Caco-2 (cell line): ENCODE data around the gene ADCY5. TPM values are rescaled to one million over a fixed set of nuclear protein-coding genes. Genes with fewer than 3 reads are reported as not detected.
A peak's percentile ranks its signal among the peaks of the same experiment; 100 is the strongest.

Experiments
- BruUV-seq: library from RNA; stranded (reverse); fragments of 400-500 nt; replicated peaks from 2 replicates; lab custom pipeline; 2021; lab: Mats Ljungman, UMichigan
- CTCF ChIA-PET: fragments of 300-600 bp; sonication (Branson Sonifier 250); formaldehyde crosslinking; loops from one replicate; lab custom pipeline; 2022; ENCODE audit warnings: antibody characterized with exemption; lab: Charles Lee
- POLR2A ChIA-PET: fragments of 300-600 bp; sonication (Branson Sonifier 250); formaldehyde crosslinking; loops from one replicate; lab custom pipeline; 2022; ENCODE audit warnings: antibody characterized with exemption; lab: Charles Lee
- DNase-seq, 2 experiments: peaks; one replicate each; pipeline versions ENCODE4 v3.0.0 to v3.0.0-alpha.2; 2020 to 2022
- H3K27me3 ChIP-seq: replicated peaks from 2 replicates; pipeline ENCODE4 v1.6.0; 2011; ENCODE audit warnings: low read length; ENCODE audit not compliant: control insufficient read depth, insufficient read depth
- H3K36me3 ChIP-seq: 2 replicates; pipeline ENCODE4 v1.5.1; 2011; ENCODE audit warnings: low read length; ENCODE audit not compliant: control insufficient read depth, insufficient read depth
- H3K4me1 ChIP-seq: fragments of 250-450 bp; sonication (Bioruptor Pico); 2 replicates; pipeline ENCODE4 v1.5.1; 2020; ENCODE audit warnings: mild to moderate bottlenecking
- H3K4me3 ChIP-seq: 2 replicates; pipeline ENCODE4 v1.5.1; 2011; ENCODE audit warnings: low read depth, mild to moderate bottlenecking, control low read depth, low read length
- H3K9me3 ChIP-seq: fragments of 250-450 bp; sonication (Bioruptor Pico); 2 replicates; pipeline ENCODE4 v1.5.1; 2020; ENCODE audit warnings: mild to moderate bottlenecking, moderate library complexity
- H3K27ac Mint-ChIP-seq: one replicate; pipeline ENCODE4 v1.8.0; 2022; ENCODE audit warnings: mixed read lengths; ENCODE audit not compliant: unreplicated experiment
- H3K27me3 Mint-ChIP-seq: one replicate; pipeline ENCODE4 v1.8.0; 2022; ENCODE audit warnings: mixed read lengths; ENCODE audit not compliant: insufficient read depth, unreplicated experiment
- H3K36me3 Mint-ChIP-seq: one replicate; pipeline ENCODE4 v1.8.0; 2022; ENCODE audit warnings: mild to moderate bottlenecking, mixed read lengths; ENCODE audit not compliant: insufficient read depth, unreplicated experiment
- H3K4me1 Mint-ChIP-seq: one replicate; pipeline ENCODE4 v1.8.0; 2022; ENCODE audit warnings: low read depth, mixed read lengths; ENCODE audit not compliant: unreplicated experiment
- H3K4me3 Mint-ChIP-seq: one replicate; pipeline ENCODE4 v1.8.0; 2022; ENCODE audit warnings: mild to moderate bottlenecking, moderate library complexity, mixed read lengths; ENCODE audit not compliant: unreplicated experiment
- H3K9me3 Mint-ChIP-seq: one replicate; pipeline ENCODE4 v1.8.0; 2022; ENCODE audit warnings: mixed read lengths; ENCODE audit not compliant: unreplicated experiment
- CTCF ChIP-seq, 2 experiments: fragments of 200-600 bp in 1 of 2; IDR thresholded peaks; 1 replicate in 1 of 2; 2 replicates in 1 of 2; pipeline versions ENCODE4 v1.5.1 to v1.8.0; 2011 to 2022; ENCODE audit warnings: antibody characterized with exemption in 1 of 2, control low read depth in 1 of 2, inconsistent platforms in 1 of 2, low read depth in 1 of 2, low read length in 1 of 2, mild to moderate bottlenecking in 1 of 2, moderate library complexity in 1 of 2; ENCODE audit not compliant: insufficient read depth in 1 of 2, severe bottlenecking in 1 of 2, unreplicated experiment in 1 of 2
- intact Hi-C: fragments of 100-400 bp; cut with micrococcal nuclease; formaldehyde crosslinking; loops from one replicate; pipeline ENCODE4 v1.10.0; 2022; ENCODE audit not compliant: unreplicated experiment
- total RNA-seq: library from RNA; stranded (reverse); gene quantifications from 2 replicates; pipeline ENCODE4 v1.2.3, GENCODE V29; 2022

Gene ADCY5
- total RNA-seq, 1 experiment from 2014 or later, result 0.91 TPM

- no peak for DNase-seq
- H3K27ac Mint-ChIP-seq, result no peak overlapping the region
- H3K27me3 ChIP-seq, result no peaks in the 10 kb centered on the region
- BruUV-seq, result no TSS peak
- H3K9me3 ChIP-seq, result no peaks in the 10 kb centered on the region
- H3K4me3 ChIP-seq, result no peak overlapping the region
- ChIA-PET CTCF (interaction anchor here (0.5 kb wide), 1 partner anchor 10 kb away, joined by 4 read pairs; no protein-coding TSS in a partner anchor), POLR2A (no interaction called here)
- no peaks in the 10 kb centered on the region for H3K4me1 ChIP-seq
- intact Hi-C loops, result no loop called here
- TF ChIP-seq CTCF (IDR thresholded peaks at IDR 0.05; ENCODE audit: insufficient read depth in 1 of 2, low read depth in 1 of 2, low read length in 1 of 2, severe bottlenecking in 1 of 2, unreplicated experiment in 1 of 2), result no peak
- H3K36me3 ChIP-seq, result no peaks in the 10 kb centered on the region
- H3K4me3 Mint-ChIP-seq, result no peak overlapping the region
- H3K27me3 Mint-ChIP-seq, result peaks cover 19% of the 10 kb centered on the region
- no peaks in the 10 kb centered on the region for H3K9me3 Mint-ChIP-seq
- no peaks in the 10 kb centered on the region for H3K36me3 Mint-ChIP-seq
- H3K4me1 Mint-ChIP-seq, result no peaks in the 10 kb centered on the region
Measured at GRCh38 chr3:123295171-123295900, 153.6 kb downstream of the ADCY5 start.

GRCh38 chr3:123294296-123294938 lies 154.5 kb downstream of the ADCY5 start:
- Mint-ChIP-seq H3K4me3 (no peak overlapping the region), H3K9me3 (no peaks in the 10 kb centered on the region), H3K27me3 (peaks cover 19% of the 10 kb centered on the region), H3K27ac (no peak overlapping the region), H3K36me3 (no peaks in the 10 kb centered on the region), H3K4me1 (no peaks in the 10 kb centered on the region)
- CTCF ChIA-PET, result no interaction called here
- DNase-seq, result no peak
- intact Hi-C loops, result no loop called here
- H3K9me3 ChIP-seq, result no peaks in the 10 kb centered on the region
- BruUV-seq, result no TSS peak
- POLR2A ChIA-PET, result no interaction called here
- no peak overlapping the region for H3K4me3 ChIP-seq
- H3K36me3 ChIP-seq, result no peaks in the 10 kb centered on the region
- no peaks in the 10 kb centered on the region for H3K27me3 ChIP-seq
- no peak for TF ChIP-seq CTCF (IDR thresholded peaks at IDR 0.05; ENCODE audit: insufficient read depth in 1 of 2, low read depth in 1 of 2, low read length in 1 of 2, severe bottlenecking in 1 of 2, unreplicated experiment in 1 of 2)
- no peaks in the 10 kb centered on the region for H3K4me1 ChIP-seq

GRCh38 chr3:123292321-123293310 lies 156.3 kb downstream of the ADCY5 start:
- POLR2A ChIA-PET, result no interaction called here
- no peak for TF ChIP-seq CTCF (IDR thresholded peaks at IDR 0.05; ENCODE audit: insufficient read depth in 1 of 2, low read depth in 1 of 2, low read length in 1 of 2, severe bottlenecking in 1 of 2, unreplicated experiment in 1 of 2)
- Mint-ChIP-seq H3K36me3 (no peaks in the 10 kb centered on the region), H3K27me3 (peaks cover 22% of the 10 kb centered on the region), H3K4me1 (no peaks in the 10 kb centered on the region), H3K27ac (no peak overlapping the region), H3K9me3 (no peaks in the 10 kb centered on the region), H3K4me3 (no peak overlapping the region)
- H3K4me1 ChIP-seq, result no peaks in the 10 kb centered on the region
- H3K4me3 ChIP-seq, result no peak overlapping the region
- no peaks in the 10 kb centered on the region for H3K9me3 ChIP-seq
- no peaks in the 10 kb centered on the region for H3K36me3 ChIP-seq
- no TSS peak for BruUV-seq
- peak in 1 of 2 experiments; percentile 19 for DNase-seq
- CTCF ChIA-PET, result no interaction called here
- no peaks in the 10 kb centered on the region for H3K27me3 ChIP-seq
- intact Hi-C loops, result no loop called here
